Vagina (tissue), 2 donors: ENCODE measurements around the gene PSMA7. TPM values are rescaled to one million over a fixed set of nuclear protein-coding genes. Genes with fewer than 3 reads are reported as not detected.

Experiments used
- DNase-seq, 2 donors: peaks; one replicate each; pipeline ENCODE4 v3.0.0-alpha.2; 2017; ENCODE audit errors: extremely low spot score in 2 of 2
- H3K27ac ChIP-seq: fragments of 200-600 bp; sonication (generic); one replicate; pipeline ENCODE4 v1.5.1; 2019
- H3K27me3 ChIP-seq: fragments of 200-600 bp; sonication (generic); one replicate; pipeline ENCODE4 v1.5.1; 2019
- H3K36me3 ChIP-seq, 2 donors: fragments of 200-600 bp; sonication (generic); one replicate each; pipeline ENCODE4 v1.5.1; 2017 to 2019
- H3K4me1 ChIP-seq: fragments of 200-600 bp; sonication (generic); one replicate; pipeline ENCODE4 v1.5.1; 2019
- H3K4me3 ChIP-seq, 2 donors: fragments of 200-600 bp; sonication (generic); 1 replicate in 1 of 2; 2 replicates in 1 of 2; pipeline ENCODE4 v1.5.1; 2016 to 2019
- H3K9me3 ChIP-seq: fragments of 200-600 bp; sonication (generic); one replicate; pipeline ENCODE4 v1.5.1; 2019
- POLR2A ChIP-seq, 2 donors: fragments of 450-650 bp; IDR thresholded peaks; one replicate each; pipeline ENCODE4 v1.6.1; 2017; ENCODE audit warnings: antibody characterized with exemption in 2 of 2, mild to moderate bottlenecking in 2 of 2, moderate library complexity in 2 of 2
- POLR2AphosphoS5 ChIP-seq, 2 donors: sonication (generic); formaldehyde crosslinking; IDR thresholded peaks; one replicate each; pipeline ENCODE4 v1.9.0; 2017; ENCODE audit warnings: antibody characterized with exemption in 2 of 2, mild to moderate bottlenecking in 2 of 2, low read depth in 1 of 2; ENCODE audit not compliant: insufficient read depth in 1 of 2
- intact Hi-C: fragments of 100-400 bp; cut with DNase I; formaldehyde crosslinking; loops from one replicate; pipeline ENCODE4 v1.15.1; 2023
- total RNA-seq: library from RNA; depleted of rRNA; stranded (reverse); fragments of >200 nt; gene quantifications from one replicate; pipeline ENCODE4 v1.2.3, GENCODE V29; 2016
- TF ChIP-seq, protein P1 (sequence below), 3 experiments: fragments of 450-650 bp in 2 of 3; fragments of 200-600 bp in 1 of 3; sonication (generic) in 1 of 3; IDR thresholded peaks; one replicate each; pipeline ENCODE4 v1.5.1; 2017 to 2019; ENCODE audit warnings: antibody characterized with exemption in 3 of 3, mild to moderate bottlenecking in 2 of 3, moderate library complexity in 2 of 3

Gene PSMA7
- total RNA-seq, 1 donor from 2014 or later = 319 TPM

GRCh38 chr20:62123450-62124118 is 19.6 kb downstream of the PSMA7 start:
- no peak for DNase-seq
- intact Hi-C loops = loop anchor here (2.0 to 5.0 kb wide), 2 partner anchors 21 to 56 kb away; partner anchors contain the start of gene TAF4
- Histone ChIP-seq H3K4me3 (peak overlapping the region; percentile 69 to 97), H3K9me3 (no peaks in the 10 kb centered on the region), H3K36me3 (peaks cover 0 to 43% of the 10 kb centered on the region in 2 donors), H3K4me1 (peaks cover 30% of the 10 kb centered on the region), H3K27me3 (no peaks in the 10 kb centered on the region), H3K27ac (peak overlapping the region; percentile 78)
- TF ChIP-seq POLR2A (IDR thresholded peaks at IDR 0.05) (no peak), POLR2AphosphoS5 (IDR thresholded peaks at IDR 0.05; ENCODE audit: insufficient read depth in 1 of 2, low read depth in 1 of 2) (no peak)
- TF ChIP-seq, protein P1, sequence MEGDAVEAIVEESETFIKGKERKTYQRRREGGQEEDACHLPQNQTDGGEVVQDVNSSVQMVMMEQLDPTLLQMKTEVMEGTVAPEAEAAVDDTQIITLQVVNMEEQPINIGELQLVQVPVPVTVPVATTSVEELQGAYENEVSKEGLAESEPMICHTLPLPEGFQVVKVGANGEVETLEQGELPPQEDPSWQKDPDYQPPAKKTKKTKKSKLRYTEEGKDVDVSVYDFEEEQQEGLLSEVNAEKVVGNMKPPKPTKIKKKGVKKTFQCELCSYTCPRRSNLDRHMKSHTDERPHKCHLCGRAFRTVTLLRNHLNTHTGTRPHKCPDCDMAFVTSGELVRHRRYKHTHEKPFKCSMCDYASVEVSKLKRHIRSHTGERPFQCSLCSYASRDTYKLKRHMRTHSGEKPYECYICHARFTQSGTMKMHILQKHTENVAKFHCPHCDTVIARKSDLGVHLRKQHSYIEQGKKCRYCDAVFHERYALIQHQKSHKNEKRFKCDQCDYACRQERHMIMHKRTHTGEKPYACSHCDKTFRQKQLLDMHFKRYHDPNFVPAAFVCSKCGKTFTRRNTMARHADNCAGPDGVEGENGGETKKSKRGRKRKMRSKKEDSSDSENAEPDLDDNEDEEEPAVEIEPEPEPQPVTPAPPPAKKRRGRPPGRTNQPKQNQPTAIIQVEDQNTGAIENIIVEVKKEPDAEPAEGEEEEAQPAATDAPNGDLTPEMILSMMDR (IDR thresholded peaks at IDR 0.05) = no peak

GRCh38 chr20:62122654-62123449 is 20.3 kb downstream of the PSMA7 start:
- no peaks in the 10 kb centered on the region for H3K9me3 ChIP-seq
- H3K27me3 ChIP-seq = no peaks in the 10 kb centered on the region
- H3K27ac ChIP-seq = peak overlapping the region; percentile 78
- no peak for DNase-seq
- TF ChIP-seq POLR2A (IDR thresholded peaks at IDR 0.05) = no peak
- TF ChIP-seq POLR2AphosphoS5 (IDR thresholded peaks at IDR 0.05; ENCODE audit: insufficient read depth in 1 of 2, low read depth in 1 of 2) = no peak
- TF ChIP-seq, protein P1 (IDR thresholded peaks at IDR 0.05) = no peak
- intact Hi-C loops = loop anchor here (2.0 to 5.0 kb wide), 2 partner anchors 22 to 56 kb away; partner anchors contain the start of gene TAF4
- H3K36me3 ChIP-seq = peaks cover 0 to 36% of the 10 kb centered on the region in 2 donors
- peak overlapping the region; percentile 69 to 97 for H3K4me3 ChIP-seq
- peaks cover 30% of the 10 kb centered on the region for H3K4me1 ChIP-seq

DNA sequence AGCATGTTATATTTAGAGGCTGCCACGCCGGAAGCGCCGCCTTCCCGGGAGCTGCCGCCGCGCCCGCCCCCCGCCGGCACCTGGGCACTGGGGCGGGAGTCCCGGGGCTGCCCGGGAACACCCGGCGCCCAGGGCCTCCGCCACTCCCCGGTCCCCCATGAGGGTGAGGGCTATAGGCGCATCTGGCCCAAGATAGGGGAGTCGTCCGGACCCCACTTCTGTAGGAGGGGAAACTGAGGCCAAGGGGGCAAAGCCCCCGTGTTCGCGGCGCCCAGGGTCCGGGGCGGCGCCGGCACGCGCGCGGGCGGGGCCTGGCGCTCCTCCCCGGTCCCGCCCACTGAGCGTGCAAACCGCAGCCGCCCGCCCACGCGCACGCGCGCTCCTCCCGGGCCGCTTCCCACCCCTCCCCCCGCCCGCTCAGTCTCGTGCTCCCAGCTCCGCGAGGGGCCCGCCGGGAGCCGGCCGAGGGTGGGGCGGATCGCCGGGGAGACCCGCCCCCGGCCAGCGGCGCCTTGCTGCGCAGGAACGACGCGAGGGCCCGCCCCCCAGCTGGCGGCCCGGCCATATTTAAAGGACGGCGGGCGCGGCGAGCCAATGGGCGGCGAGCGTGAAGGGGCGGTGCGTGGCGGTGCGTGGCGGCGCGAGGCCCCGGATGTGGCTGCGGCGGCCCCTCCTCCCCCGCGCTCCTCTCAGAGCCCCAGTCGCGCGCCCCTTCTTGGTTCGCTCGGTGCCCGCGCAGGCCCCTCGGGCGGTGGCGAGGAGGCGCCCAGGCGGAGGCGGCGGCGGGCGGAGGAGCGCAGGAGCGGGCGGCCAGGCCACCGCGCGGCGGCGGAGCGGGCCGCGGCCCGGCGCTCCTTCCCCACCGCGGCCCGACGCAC is 21.2 kb downstream of the PSMA7 start, which contains the start of gene LSM14B:
Gene LSM14B (plus strand): TSS at position 700 of the 878 bp plus-strand sequence. CDS start 192 bp downstream, outside the sequence.
- Histone ChIP-seq H3K4me3 (peak within 1 kb of the TSS; percentile 69 to 97), H3K27me3 (no peaks in the 10 kb centered on the region), H3K36me3 (peaks cover 0 to 28% of the 10 kb centered on the region in 2 donors), H3K27ac (peak within 1 kb of the TSS; percentile 89), H3K9me3 (no peaks in the 10 kb centered on the region), H3K4me1 (peaks cover 30% of the 10 kb centered on the region)
- TF ChIP-seq POLR2AphosphoS5 (IDR thresholded peaks at IDR 0.05; ENCODE audit: insufficient read depth in 1 of 2, low read depth in 1 of 2) (no peak), POLR2A (IDR thresholded peaks at IDR 0.05) (peak in 1 of 2 donors; percentile 65)
- DNase-seq = peak in 1 of 2 donors; percentile 96
- intact Hi-C loops = loop anchor here (2.0 to 5.0 kb wide), 2 partner anchors 23 to 55 kb away; partner anchors contain the start of gene TAF4

DNA sequence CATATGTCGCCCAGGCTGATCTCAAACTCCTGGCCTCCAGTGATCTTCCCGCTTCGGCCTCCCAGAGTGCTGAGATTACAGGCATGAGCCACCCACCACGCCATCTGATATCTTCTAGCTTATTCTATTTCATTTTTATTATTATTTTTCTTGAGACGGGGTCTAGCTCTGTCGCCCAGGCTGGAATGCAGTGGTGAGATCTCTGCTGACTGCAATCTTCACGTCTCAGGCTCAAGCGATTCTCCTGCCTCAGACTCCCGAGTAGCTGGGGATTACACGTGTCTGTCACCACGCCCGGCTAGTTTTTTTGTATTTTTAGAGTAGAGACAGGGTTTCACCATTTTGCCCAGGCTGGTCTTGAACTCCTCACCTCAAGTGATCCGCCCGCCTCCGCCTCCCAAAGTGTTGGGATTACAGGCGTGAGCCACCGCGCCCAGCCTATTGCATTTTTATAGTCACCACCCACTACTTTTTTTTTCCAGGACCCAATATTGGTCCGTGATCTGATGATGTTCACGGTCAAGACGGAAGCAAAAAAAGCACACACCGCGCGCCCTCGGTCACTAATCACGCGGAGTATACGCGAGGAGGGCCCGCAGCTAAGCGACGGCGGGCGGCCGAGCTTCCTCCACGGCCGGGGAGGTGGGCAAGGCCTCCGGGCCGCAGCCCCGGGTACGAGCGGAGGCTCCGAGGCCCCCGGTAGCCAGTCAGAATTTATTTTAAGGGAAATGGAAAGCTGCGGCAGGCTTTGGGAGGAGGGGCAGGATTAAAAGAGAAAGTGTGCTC is 22.0 kb downstream of the PSMA7 start:
- intact Hi-C loops = loop anchor here (5.0 kb wide), 1 partner anchor 54 kb away; the partner anchor contains the start of gene TAF4
- TF ChIP-seq POLR2A (IDR thresholded peaks at IDR 0.05) (no peak), POLR2AphosphoS5 (IDR thresholded peaks at IDR 0.05; ENCODE audit: insufficient read depth in 1 of 2, low read depth in 1 of 2) (peak; percentile 43 to 89)
- TF ChIP-seq, protein P1 (IDR thresholded peaks at IDR 0.05) = no peak

More for the DNA sequence above, 22.0 kb downstream of the PSMA7 start:
- Histone ChIP-seq H3K36me3 (peaks cover 0 to 19% of the 10 kb centered on the region in 2 donors), H3K27me3 (no peaks in the 10 kb centered on the region), H3K4me1 (peaks cover 30% of the 10 kb centered on the region), H3K27ac (peak overlapping the region; percentile 89), H3K9me3 (no peaks in the 10 kb centered on the region), H3K4me3 (peak overlapping the region; percentile 52 to 69)
- DNase-seq = no peak
